GM12864 (cell line): ENCODE measurements around the gene PPIL1.

Experiments
- DNase-seq: peaks from one replicate; pipeline ENCODE4 v3.0.0-alpha.2; 2011; ENCODE audit warnings: low read depth
- H3K4me3 ChIP-seq: 2 replicates; pipeline ENCODE4 v1.5.1; 2011; ENCODE audit warnings: mild to moderate bottlenecking, low read depth, low read length, control low read depth
- CTCF ChIP-seq: IDR thresholded peaks from 2 replicates; pipeline ENCODE4 v1.5.1; 2011; ENCODE audit warnings: low read depth, mild to moderate bottlenecking, moderate library complexity, low read length, control low read depth, inconsistent platforms; ENCODE audit errors: missing control alignments

PPIL1 gene

GRCh38 chr6:36825994-36826393, 48.6 kb downstream of the PPIL1 start:
- no peak for DNase-seq
- H3K4me3 ChIP-seq: no peak overlapping the region
- no peak for TF ChIP-seq CTCF

GRCh38 chr6:36825452-36825851, 49.2 kb downstream of the PPIL1 start:
- no peak overlapping the region for H3K4me3 ChIP-seq
- DNase-seq: no peak
- TF ChIP-seq CTCF: no peak

GRCh38 chr6:36824253-36824652, 50.4 kb downstream of the PPIL1 start:
- no peak for DNase-seq
- no peak for TF ChIP-seq CTCF
- no peak overlapping the region for H3K4me3 ChIP-seq

GRCh38 chr6:36823421-36824096, 51.0 kb downstream of the PPIL1 start:
- no peak for DNase-seq
- no peak for TF ChIP-seq CTCF

GRCh38 chr6:36822506-36823269, 51.9 kb downstream of the PPIL1 start:
- no peak overlapping the region for H3K4me3 ChIP-seq
- no peak for TF ChIP-seq CTCF
- no peak for DNase-seq

More at GRCh38 chr6:36823421-36824096, 51.0 kb downstream of the PPIL1 start:
- no peak overlapping the region for H3K4me3 ChIP-seq

- TF ChIP-seq CTCF: no peak
- no peak for DNase-seq
- H3K4me3 ChIP-seq: no peak overlapping the region
These were observed 52.8 kb downstream of the PPIL1 start for GRCh38 chr6:36821581-36822335.
